Measurements from ENCODE around the gene CELSR1. TPM values are rescaled to one million over a fixed set of nuclear protein-coding genes. Genes with fewer than 3 reads are reported as not detected.

The CELSR1 gene
- total and polyA plus RNA-seq, 12 donors: 0.11 to 4.3 (median 1.9) TPM

- no peaks in the 10 kb centered on the region for H3K4me1 ChIP-seq (replicated peaks in 1 of 2)
- no peaks in the 10 kb centered on the region for H3K9me3 ChIP-seq (replicated peaks in 1 of 3)
- no peaks in the 10 kb centered on the region for H3K27me3 ChIP-seq
- no peaks in the 10 kb centered on the region for H3K36me3 ChIP-seq (replicated peaks in 1 of 2)
- H3K4me3 ChIP-seq: no peak overlapping the region
- no peak for DNase-seq
- intact Hi-C loops (cut with DNase I): no loop called here
- TF ChIP-seq CTCF (IDR thresholded peaks at IDR 0.05) (no peak), POLR2A (IDR thresholded peaks at IDR 0.05) (no peak)
- WGBS, 4 donors: 92 to 98% (median 95%) methylated on average over 7 to 11 of the region's 11 CpGs
- no peak overlapping the region for H3K27ac ChIP-seq
Observed at GRCh38 chr22:46328797-46329196, 208.6 kb downstream of the CELSR1 start.

GRCh38 chr22:46327691-46328465, 209.5 kb downstream of the CELSR1 start:
- WGBS, 4 donors: 92 to 97% (median 96%) methylated on average over 8 to 13 of the region's 13 CpGs
- Histone ChIP-seq H3K4me1 (replicated peaks in 1 of 2) (no peaks in the 10 kb centered on the region), H3K27ac (no peak overlapping the region), H3K27me3 (no peaks in the 10 kb centered on the region), H3K36me3 (replicated peaks in 1 of 2) (no peaks in the 10 kb centered on the region), H3K9me3 (replicated peaks in 1 of 3) (no peaks in the 10 kb centered on the region), H3K4me3 (no peak overlapping the region)
- intact Hi-C loops (cut with DNase I): no loop called here
- DNase-seq: peak in 1 of 7 donors; percentile 12
- TF ChIP-seq CTCF (IDR thresholded peaks at IDR 0.05) (no peak), POLR2A (IDR thresholded peaks at IDR 0.05) (no peak)

DNA sequence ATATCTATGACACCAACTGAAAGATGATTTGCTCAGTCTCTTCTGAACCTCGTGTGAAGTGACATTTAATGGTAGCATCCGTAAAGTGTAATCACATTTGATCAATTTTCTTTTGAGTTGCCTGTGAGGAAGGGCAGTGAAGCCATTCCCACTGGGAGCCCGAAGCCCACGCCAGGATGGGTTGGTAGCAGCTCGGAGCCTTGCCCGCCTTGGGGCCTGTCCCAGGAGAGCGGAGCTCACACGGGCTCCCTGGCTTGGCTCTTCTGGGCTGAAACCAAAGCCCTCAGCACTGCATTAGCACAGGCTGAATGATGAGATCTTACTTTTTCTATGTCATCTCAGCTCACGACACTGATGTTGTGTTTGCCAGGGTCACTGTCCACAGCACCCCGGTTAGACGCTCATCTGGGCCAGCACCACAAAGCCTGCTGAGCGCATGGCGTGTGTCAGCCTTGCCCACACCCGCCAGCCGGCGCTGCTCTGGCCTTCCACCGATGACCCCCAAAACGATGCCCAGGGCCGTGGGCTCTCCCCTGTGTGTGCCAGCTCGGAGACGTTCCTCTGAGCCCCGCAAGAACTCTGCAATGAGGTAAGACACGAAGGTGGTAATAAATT, 211.2 kb downstream of the CELSR1 start:
- no peak overlapping the region for H3K27ac ChIP-seq
- TF ChIP-seq CTCF (IDR thresholded peaks at IDR 0.05) (no peak), POLR2A (IDR thresholded peaks at IDR 0.05) (no peak)
- H3K27me3 ChIP-seq: no peaks in the 10 kb centered on the region
- no peaks in the 10 kb centered on the region for H3K9me3 ChIP-seq (replicated peaks in 1 of 3)
- H3K36me3 ChIP-seq (replicated peaks in 1 of 2): no peaks in the 10 kb centered on the region
- intact Hi-C loops (cut with DNase I): no loop called here
- H3K4me3 ChIP-seq: no peak overlapping the region
- no peaks in the 10 kb centered on the region for H3K4me1 ChIP-seq (replicated peaks in 1 of 2)
- 85 to 95% (median 90%) methylated on average over 11 to 23 of the region's 23 CpGs for WGBS, 4 donors
- DNase-seq: no peak

DNA sequence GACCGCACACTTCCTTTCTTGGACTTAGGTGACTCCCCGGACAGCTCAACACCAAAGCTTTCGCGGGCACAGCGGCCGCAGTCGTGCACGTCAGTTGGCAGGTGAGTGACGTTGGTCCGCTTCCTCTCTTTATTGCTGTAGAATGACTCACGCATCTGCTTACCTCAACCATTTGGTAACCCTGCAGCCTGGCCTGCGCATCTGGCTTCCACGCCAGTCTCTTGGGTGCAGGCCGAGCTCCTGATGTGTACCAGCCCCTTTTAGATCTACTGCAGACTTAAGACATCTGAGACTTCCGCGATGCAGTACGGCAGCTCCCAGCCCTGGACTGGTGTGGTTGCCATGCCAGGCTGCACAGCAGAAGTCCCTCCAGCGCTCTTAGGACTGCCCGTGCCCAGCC, 214.3 kb downstream of the CELSR1 start:
- Histone ChIP-seq H3K4me3 (no peak overlapping the region), H3K27me3 (no peaks in the 10 kb centered on the region), H3K27ac (no peak overlapping the region), H3K9me3 (replicated peaks in 1 of 3) (no peaks in the 10 kb centered on the region), H3K4me1 (replicated peaks in 1 of 2) (no peaks in the 10 kb centered on the region), H3K36me3 (replicated peaks in 1 of 2) (no peaks in the 10 kb centered on the region)
- intact Hi-C loops (cut with DNase I): no loop called here
- TF ChIP-seq POLR2A (IDR thresholded peaks at IDR 0.05): no peak
- no peak for TF ChIP-seq CTCF (IDR thresholded peaks at IDR 0.05)
- WGBS, 4 donors: 95 to 98% (median 97%) methylated on average over 16 to 19 of the region's 19 CpGs
- DNase-seq: no peak

Data from adrenal gland (tissue), 12 donors.